NCI-H1436 treated with DMSO at 0.1 percent for 48 hours (cell line): ENCODE measurements around the gene CSKMT.
"Not testable (repeated sequence)": the region's sequence is repeated elsewhere in the genome, so short reads cannot be mapped to it uniquely, and the experiment has no call there.

Source experiments
- DNase-seq: peaks from one replicate; lab custom pipeline; 2025; lab: John Stamatoyannopoulos, UW

Gene CSKMT

DNA sequence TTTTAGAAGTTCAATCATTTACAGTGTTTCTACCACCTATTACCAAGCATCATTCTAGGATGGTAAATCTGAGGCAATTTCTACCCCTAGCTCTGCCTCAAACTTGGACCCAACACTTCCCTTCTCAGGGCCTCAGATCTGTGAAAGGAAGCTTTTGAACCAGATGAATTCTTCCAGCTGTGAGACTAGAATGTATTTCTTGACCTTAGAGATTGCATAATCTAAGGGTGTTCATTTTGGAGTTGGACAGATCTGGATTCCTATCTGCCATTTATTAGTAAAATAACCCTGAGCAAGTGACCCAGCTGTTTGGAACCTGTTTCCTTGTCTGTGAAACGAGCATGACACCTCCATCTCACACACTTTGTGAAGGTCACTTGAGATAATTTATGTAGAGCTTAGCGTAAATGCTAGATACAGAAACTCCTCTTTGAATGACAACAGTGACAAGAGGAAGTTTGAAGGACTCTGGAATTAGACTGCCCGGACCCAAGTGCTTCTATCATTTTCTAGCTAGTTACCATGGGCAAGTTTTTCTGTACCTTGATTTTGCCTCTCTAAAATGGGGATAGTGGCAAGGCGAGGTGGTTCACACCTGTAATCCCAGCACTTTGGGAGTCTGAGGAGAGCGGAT, 8.2 kb upstream of the CSKMT start:
- DNase-seq: no peak

DNA sequence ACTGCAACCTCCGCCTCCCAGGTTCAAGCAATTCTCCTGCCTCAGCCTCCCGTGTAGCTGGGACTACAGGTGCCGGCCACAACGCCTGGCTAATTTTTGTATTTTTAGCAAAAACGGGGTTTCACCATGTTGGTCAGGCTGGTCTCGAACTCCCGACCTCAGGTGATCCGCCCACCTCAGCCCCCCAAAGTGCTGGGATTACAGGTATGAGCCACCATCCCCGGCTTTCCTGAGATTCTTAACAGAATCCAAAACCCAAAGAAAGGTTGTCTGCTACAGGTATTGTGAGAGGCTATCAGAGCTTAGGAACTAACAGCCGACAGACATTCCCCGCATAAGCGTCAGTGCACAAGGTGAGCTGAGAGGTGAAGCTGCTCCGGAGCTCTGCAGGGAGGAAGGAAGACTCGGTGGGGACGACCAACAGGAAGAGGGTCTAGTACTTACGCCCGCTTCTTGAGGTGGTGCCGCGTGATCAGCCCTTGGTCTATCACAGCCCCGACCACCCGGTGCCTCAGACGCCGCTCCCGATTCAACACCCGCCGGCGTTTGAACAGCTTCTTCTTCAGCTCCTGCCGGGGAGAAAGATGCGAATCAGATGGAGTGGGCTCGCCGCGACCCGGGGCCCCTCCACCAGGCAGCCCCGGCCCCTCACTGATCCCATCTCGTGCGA, 572 bp upstream of the CSKMT start:
- DNase-seq: no peak

DNA sequence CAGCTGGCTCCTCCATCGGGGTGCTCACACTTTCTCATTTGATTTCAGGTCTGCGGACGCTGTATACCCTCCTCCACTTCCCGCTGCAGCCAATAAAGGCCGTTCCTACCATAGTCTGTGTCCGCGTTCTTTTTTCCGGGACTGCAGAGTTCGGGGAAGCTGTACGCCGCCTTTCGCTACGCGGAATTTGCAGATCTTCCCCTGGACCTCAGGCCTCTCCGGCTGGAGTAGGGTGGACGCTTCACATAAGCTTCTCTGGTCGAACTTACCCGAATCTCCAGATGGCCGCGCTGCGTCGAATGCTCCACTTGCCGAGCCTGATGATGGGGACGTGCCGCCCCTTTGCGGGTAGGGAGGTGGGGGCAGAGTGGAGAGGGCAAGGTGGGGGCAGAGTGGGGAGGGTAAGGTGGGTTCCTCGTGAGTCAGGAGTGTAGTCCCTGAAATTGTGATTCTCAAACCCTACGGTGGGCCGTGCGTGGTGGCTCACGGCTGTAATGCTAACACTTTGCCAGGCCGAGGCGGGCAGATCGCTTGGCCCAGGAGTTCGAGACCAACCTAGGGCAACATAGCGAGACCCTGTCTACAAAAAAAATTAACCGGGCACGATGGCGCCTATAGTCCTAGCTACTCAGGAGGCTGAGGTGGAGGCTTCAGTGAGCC, 617 bp downstream of the CSKMT start:
- no peak for DNase-seq

GRCh38 chr11:62666259-62666926, 1.3 kb downstream of the CSKMT start:
- no peak for DNase-seq

DNA sequence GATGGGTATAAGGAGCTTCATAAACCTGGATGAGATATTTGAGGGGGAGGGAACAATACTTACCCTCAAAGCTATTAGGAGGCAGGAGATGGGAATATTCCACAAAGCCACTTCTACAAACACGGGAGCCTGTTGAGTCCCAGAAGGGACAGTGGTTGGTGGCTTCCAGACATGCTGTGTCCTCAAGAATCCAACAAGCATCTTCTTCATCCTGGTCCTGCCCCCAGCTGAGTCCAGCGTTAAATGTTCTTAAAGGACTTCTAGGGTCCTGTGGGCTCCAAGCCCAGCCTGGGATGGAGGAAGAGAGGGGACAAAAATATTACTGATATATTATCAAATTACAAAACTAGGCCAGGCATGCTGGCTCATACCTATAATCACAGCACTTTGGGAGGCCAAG, 2.3 kb downstream of the CSKMT start:
- no peak for DNase-seq

DNA sequence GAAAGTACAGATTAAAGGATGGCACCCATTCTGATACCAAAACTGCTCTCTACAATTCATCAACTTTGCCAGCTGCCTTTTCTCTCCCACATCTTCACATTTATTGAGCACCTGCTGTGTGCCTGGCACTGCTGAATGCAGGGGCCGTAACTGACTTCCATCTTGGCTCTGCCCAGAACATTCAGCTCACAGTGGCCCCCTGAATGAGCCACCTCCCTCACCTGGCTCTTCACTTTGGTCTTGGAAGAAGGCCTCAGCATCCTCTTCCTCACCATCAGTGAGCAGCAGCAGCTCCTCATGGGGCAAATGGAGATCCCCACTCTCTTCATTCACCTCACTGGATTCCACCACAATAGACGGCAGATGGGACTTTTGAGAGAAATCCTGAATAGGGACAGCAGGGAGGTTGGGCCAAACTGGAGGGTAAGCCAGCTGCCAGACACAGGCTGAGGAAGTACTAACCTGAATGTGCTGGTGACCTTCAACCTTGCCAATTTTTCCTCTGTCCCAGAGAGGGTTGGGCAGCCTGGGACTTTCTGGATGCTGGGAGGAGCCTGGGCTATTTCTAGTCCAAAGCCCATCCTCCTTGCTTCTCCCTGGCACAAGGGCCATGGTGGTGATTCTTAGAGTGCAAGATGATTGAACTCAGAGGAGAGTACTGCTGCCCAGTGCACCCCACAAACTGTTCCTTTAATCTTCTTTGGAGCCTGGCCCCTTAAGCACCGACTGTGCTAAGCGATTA, 4.5 kb downstream of the CSKMT start:
- no peak for DNase-seq

GRCh38 chr11:62671236-62671607, 6.1 kb downstream of the CSKMT start:
- DNase-seq: no peak

- no peak for DNase-seq
Measured at GRCh38 chr11:62671608-62672389, 6.7 kb downstream of the CSKMT start, which contains the start of the genes LBHD1 and UQCC3. LBHD1 (minus strand) TSS chr11:62672267; CDS start chr11:62670031, 2,236 bp downstream. UQCC3 (plus strand) TSS chr11:62671673; CDS start chr11:62671746, 73 bp downstream.

DNA sequence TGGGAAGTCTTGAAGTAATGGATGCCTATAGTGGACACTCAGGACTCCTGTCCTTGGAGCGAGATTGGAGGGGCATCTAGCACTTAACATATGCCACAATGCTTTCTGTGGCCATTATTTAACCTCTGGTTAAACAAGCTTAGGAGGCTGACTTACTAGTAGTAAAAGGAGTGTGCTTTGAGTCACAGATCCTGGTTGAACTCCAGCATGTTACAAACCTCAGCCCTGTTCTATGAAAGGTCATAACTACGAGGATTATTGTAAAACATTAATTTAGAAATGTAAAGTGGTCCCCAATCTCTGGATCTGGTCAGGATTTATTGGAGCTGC, 8.0 kb downstream of the CSKMT start:
- no peak for DNase-seq

DNA sequence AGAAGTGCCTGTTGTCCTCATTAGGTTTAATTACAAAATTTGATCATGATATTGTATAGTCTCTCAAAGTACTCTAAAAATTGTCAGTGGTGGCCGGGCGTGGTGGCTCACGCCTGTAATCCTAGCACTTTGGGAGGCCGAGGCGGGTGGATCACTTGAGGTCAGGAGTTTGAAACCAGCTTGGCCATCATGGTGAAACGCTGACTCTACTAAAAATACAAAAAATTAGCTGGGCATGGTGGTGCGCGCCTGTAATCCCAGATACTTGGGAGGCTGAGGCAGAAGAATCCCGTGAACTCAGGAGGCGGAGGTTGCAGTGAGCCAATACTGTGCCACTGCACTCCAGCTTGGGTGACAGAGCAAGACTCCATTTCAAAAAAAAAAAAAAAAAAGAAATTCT, 10.3 kb downstream of the CSKMT start:
- not testable (repeated sequence) for DNase-seq

DNA sequence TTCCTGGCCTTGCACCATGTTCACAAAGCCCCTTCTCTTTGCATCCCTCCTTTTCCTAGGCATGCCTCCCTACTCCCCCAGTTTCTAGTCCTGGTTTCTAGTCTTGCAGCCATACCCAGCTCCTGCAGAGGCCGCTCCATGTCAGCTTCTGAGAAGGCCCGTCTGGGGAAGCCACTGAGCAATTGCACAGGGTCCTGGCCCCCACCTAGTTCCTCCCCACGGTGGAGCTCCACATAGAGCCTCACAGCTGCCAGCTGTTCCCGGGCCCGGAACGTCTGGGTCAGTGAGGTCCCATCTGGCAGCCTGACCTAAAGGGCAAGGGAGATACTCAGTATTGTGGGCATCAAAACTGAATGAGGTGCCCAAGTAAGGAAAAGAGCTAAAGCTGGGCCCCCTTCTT, 11.6 kb downstream of the CSKMT start:
- no peak for DNase-seq

DNA sequence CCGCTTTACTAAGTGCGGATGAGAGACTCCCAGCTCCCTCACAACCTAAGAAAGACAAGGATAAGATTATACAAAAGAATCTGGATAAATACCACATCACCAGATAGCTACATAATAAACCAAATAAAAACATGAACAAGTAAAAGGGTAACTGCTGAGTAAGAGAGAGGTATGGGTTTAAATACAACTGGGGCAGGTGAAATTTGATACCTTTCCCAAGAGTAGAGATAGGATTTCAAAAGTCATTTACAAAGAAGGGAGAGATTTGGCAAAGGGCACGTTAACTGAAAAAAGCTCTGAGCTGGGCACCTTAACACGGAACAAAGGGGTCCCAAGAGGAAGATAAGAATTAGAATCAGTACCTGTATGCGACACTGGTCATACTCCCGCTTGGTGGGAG, 12.0 kb downstream of the CSKMT start:
- no peak for DNase-seq

DNA sequence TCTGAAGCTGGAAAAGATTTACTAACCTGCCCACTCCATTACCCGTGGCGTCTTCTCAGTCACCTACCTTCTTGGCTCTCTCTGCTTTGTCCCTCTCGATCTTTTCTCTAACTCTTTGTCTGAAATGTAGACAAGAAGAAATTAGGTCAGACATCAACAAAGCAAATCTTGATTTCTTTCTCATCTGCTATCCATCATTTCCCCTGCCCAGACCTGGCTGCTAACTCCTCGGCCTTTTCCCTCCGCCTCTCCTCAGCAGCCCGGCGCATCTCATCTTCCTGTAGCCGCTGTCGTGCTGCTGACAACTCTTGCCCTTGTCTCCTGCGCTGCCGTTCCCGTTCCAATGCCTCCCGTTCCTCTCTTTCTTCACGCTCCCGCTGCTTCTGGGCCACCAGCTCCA, 12.6 kb downstream of the CSKMT start:
- no peak for DNase-seq

GRCh38 chr11:62678433-62678769, 13.3 kb downstream of the CSKMT start:
- DNase-seq: no peak

DNA sequence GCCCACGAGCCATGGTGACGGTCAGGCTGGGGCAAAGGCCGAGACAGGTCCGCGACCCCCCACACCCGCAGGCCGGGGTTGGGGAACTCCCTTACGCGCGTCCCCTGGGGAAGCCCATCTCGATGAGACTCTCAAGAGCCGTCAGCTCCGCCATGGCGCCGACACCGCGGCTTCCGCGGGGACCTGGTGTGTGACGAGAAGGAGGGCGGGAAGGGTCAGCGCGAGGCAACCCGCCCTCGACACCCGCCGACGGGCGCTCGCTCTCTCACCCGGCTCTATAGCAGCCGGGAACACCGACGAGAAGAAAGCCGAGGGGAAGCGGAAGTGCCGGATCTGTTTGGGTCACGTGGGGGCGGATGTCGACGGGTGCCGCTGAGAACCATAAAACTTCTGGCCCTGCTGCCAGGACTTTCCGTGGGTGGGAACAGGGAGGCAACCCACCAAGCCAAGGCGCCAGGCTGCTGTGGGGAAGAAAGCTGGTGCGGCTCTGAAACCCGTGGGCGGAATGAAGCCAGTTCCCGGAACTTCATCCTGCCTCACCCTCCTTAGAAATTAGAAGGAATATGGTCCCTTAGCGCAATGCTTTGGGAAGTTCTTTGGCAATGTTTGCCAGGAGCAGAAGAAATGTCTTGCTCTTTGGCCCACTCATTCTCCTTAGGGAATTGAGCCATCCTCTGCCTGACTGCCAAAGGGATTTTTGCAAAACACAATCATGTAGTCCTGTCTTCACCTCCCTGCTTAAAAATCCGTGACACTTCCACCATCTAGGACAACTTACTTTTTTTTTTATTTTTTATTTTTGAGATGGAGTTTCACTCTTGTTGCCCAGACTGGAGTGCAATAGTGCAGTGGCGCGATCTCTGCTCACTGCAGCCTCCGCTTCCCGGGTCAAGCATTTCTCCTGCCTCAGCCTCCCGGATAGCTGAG, 13.9 kb downstream of the CSKMT start, which contains the start of gene UBXN1:
Gene UBXN1, minus strand, starts transcription at position 304 of the 927 bp plus-strand sequence. Its CDS starts 150 bp downstream, at position 154.
- no peak for DNase-seq

GRCh38 chr11:62680825-62681240, 15.7 kb downstream of the CSKMT start:
- peak; percentile 33 for DNase-seq

DNA sequence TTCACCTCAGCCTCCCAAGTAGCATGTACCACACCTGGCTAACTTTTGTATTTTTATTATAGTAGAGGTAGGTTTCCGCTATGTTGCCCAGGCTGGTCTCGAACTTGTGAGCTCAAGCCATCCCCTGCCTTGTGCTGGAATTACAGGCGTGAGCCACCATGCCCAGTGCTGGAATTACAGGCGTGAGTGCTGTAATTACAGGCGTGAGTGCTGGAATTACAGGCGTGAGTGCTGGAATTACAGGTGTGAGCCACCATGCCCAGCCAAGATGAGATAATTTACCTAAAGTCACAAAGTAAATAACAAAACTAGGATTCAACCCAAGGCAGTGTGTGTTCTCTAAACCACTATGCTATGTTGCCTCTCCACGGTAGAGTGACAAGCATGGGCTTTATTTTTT, 17.4 kb downstream of the CSKMT start:
- no peak for DNase-seq

- no peak for DNase-seq
Measured at GRCh38 chr11:62687508-62688396, 22.6 kb downstream of the CSKMT start.

GRCh38 chr11:62688491-62688890, 23.4 kb downstream of the CSKMT start:
- no peak for DNase-seq
